Stomach (tissue), 9 donors: Measurements from ENCODE around the gene PELO. TPM values are rescaled to one million over a fixed set of nuclear protein-coding genes. Genes with fewer than 3 reads are reported as not detected.

Source experiments
- DNase-seq, 2 donors: peaks; one replicate each; pipeline versions ENCODE4 v3.0.0 to v3.0.0-alpha.2; 2013 to 2019
- H3K27ac ChIP-seq, 5 donors: fragments of 200-600 bp in 4 of 5; sonication (generic) in 4 of 5; one replicate each; pipeline ENCODE4 v1.5.1; 2013 to 2019; ENCODE audit warnings: mild to moderate bottlenecking in 1 of 5, moderate library complexity in 1 of 5
- H3K27me3 ChIP-seq, 3 donors: fragments of 200-600 bp; sonication (generic); one replicate each; pipeline ENCODE4 v1.5.1; 2017 to 2019; ENCODE audit warnings: mixed run types in 1 of 3
- H3K36me3 ChIP-seq, 4 donors: fragments of 200-600 bp; sonication (generic); 1 replicate in 3 of 4; 2 replicates in 1 of 4; pipeline ENCODE4 v1.5.1; 2016 to 2019
- H3K4me1 ChIP-seq, 4 donors: fragments of 200-600 bp; sonication (generic); one replicate each; pipeline ENCODE4 v1.5.1; 2016 to 2019
- H3K4me3 ChIP-seq, 4 donors: fragments of 200-600 bp; sonication (generic) in 3 of 4; one replicate each; pipeline ENCODE4 v1.5.1; 2016 to 2019; ENCODE audit warnings: mild to moderate bottlenecking in 1 of 4
- H3K9me3 ChIP-seq, 4 donors: fragments of 200-600 bp; sonication (generic); one replicate each; pipeline ENCODE4 v1.5.1; 2016 to 2019
- EP300 ChIP-seq: sonication (generic); formaldehyde crosslinking; IDR thresholded peaks from one replicate; pipeline ENCODE4 v1.6.1; 2017; ENCODE audit warnings: antibody characterized with exemption
- POLR2A ChIP-seq, 4 donors: fragments of 450-650 bp; IDR thresholded peaks; one replicate each; pipeline ENCODE4 v1.6.1; 2016; ENCODE audit warnings: antibody characterized with exemption in 4 of 4, control low read depth in 2 of 4, mild to moderate bottlenecking in 1 of 4, moderate library complexity in 1 of 4
- POLR2AphosphoS5 ChIP-seq, 3 donors: sonication (generic); formaldehyde crosslinking; IDR thresholded peaks; one replicate each; pipeline ENCODE4 v1.6.1; 2016; ENCODE audit warnings: antibody characterized with exemption in 3 of 3
- WGBS, 5 donors: extraction: QIAGEN DNeasy Blood & Tissue Kit in 3 of 5; methylation state at CpG; one replicate each; pipeline versions ENCODE4 v1.1.5 to v1.1.7; 2013 to 2018; 5-methylcytosine and 5-hydroxymethylcytosine counted together
- intact Hi-C: fragments of 100-400 bp; cut with DNase I; formaldehyde crosslinking; loops from one replicate; pipeline ENCODE4 v1.15.1; 2023; ENCODE audit warnings: low total_unique reads
- polyA plus RNA-seq, 3 donors: library from polyadenylated mRNA; stranded (reverse); fragments of 200-250 nt; gene quantifications; one replicate each; pipeline ENCODE4 v1.2.3, GENCODE V29; 2013
- total RNA-seq, 5 donors: library from RNA; depleted of rRNA; stranded (reverse); fragments of >200 nt; gene quantifications; one replicate each; pipeline versions ENCODE4 v1.1.0 to v1.2.3, GENCODE V29; 2014 to 2016
- TF ChIP-seq, protein P1 (sequence below), 7 experiments: fragments of 450-650 bp in 4 of 7; fragments of 200-600 bp in 3 of 7; sonication (generic) in 3 of 7; IDR thresholded peaks; one replicate each; pipeline ENCODE4 v1.5.1; 2016 to 2019; ENCODE audit warnings: antibody characterized with exemption in 7 of 7, control low read depth in 2 of 7, mild to moderate bottlenecking in 1 of 7
- donor health status: healthy with polysubstance abuse.
- donor health status: Bipolar disorder and iron deficiency.
- donor health status: healthy.

Gene PELO
- total and polyA plus RNA-seq, 8 donors = 5.8 to 62.2 (median 12.5) TPM

DNA sequence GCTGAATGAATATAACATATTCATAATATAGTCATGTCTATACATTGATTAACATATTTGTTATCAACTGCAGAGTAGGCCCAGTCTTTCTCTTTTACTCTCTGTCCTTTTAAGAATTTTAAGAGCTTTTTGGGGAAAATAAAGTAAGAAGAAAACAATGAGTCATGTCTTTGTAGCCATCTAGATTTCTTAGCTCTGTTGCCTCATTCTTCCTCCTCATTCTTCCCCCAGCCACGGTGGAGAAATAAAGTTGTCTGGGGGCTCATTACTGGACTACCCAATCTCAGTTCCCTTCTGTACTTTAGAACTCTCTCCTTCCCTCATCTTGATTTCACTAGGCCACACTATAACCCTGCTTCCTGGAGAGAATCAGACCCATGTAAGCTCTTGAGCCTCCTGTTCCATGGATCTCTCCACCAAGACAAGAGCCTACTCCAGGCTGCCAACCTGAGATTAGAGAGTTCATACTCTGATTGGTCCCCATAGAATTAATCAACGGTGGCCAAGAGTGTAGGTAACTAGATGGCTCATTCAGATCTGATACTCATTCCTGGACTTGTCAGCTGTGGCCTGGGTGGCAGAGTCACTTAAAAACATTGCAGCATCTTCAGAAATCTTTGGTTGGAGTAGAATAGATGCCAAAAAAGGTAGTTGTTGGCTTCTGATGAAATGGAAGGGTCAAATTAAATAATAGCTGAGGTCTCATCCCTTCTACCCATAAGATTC is 44.2 kb downstream of the PELO start:
- peaks cover 0 to 8% (median 2%) of the 10 kb centered on the region in 4 donors for H3K4me1 ChIP-seq
- H3K27ac ChIP-seq = no peak overlapping the region
- intact Hi-C loops = no loop called here
- H3K9me3 ChIP-seq = peaks cover 0 to 5% (median 0%) of the 10 kb centered on the region in 4 donors
- WGBS, 5 donors = 67 to 84% (median 82%) methylated on average over 2 of the region's 2 CpGs
- TF ChIP-seq POLR2AphosphoS5 (IDR thresholded peaks at IDR 0.05) = no peak
- TF ChIP-seq, protein P1, sequence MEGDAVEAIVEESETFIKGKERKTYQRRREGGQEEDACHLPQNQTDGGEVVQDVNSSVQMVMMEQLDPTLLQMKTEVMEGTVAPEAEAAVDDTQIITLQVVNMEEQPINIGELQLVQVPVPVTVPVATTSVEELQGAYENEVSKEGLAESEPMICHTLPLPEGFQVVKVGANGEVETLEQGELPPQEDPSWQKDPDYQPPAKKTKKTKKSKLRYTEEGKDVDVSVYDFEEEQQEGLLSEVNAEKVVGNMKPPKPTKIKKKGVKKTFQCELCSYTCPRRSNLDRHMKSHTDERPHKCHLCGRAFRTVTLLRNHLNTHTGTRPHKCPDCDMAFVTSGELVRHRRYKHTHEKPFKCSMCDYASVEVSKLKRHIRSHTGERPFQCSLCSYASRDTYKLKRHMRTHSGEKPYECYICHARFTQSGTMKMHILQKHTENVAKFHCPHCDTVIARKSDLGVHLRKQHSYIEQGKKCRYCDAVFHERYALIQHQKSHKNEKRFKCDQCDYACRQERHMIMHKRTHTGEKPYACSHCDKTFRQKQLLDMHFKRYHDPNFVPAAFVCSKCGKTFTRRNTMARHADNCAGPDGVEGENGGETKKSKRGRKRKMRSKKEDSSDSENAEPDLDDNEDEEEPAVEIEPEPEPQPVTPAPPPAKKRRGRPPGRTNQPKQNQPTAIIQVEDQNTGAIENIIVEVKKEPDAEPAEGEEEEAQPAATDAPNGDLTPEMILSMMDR (IDR thresholded peaks at IDR 0.05) = no peak
- no peak for TF ChIP-seq EP300
- no peak for TF ChIP-seq POLR2A (IDR thresholded peaks at IDR 0.05)
- H3K36me3 ChIP-seq = no peaks in the 10 kb centered on the region
- no peak for DNase-seq
- H3K27me3 ChIP-seq = no peaks in the 10 kb centered on the region
- no peak overlapping the region for H3K4me3 ChIP-seq

GRCh38 chr5:52834320-52834719 is 46.6 kb downstream of the PELO start:
- WGBS, 5 donors = 70 to 89% (median 77%) methylated on average over 2 of the region's 2 CpGs
- Histone ChIP-seq H3K4me3 (no peak overlapping the region), H3K36me3 (no peaks in the 10 kb centered on the region), H3K27me3 (no peaks in the 10 kb centered on the region), H3K4me1 (peaks cover 0 to 18% (median 7%) of the 10 kb centered on the region in 4 donors), H3K27ac (no peak overlapping the region), H3K9me3 (no peaks in the 10 kb centered on the region)
- no peak for DNase-seq
- intact Hi-C loops = no loop called here
- TF ChIP-seq EP300 (no peak), POLR2AphosphoS5 (IDR thresholded peaks at IDR 0.05) (no peak), POLR2A (IDR thresholded peaks at IDR 0.05) (no peak)
- TF ChIP-seq, protein P1 (IDR thresholded peaks at IDR 0.05) = no peak

DNA sequence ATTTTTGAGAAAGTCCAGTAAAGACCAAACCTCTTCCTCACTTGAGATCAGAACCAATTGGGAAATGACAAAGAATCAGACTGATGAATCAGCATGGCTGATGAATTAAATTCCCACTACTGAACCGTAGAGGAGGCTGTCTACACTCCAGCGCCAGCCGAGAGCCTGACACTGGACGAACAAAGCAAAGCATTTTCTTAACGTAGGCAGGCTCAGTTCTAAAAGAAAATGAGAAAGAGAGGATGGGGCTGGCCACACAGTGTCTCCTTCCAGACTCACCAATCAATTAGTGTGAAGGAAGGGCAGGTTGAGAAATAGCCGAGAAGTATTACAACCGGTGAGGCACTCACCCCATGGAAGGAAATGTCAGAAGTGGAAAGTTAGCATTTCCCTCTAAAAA is 49.4 kb downstream of the PELO start:
- H3K27ac ChIP-seq = peak overlapping the region in 4 of 5 donors; percentile 45 to 77 (median 65)
- no peak overlapping the region for H3K4me3 ChIP-seq
- DNase-seq = peak in 1 of 2 donors; percentile 44
- no peaks in the 10 kb centered on the region for H3K36me3 ChIP-seq
- intact Hi-C loops = no loop called here
- no peaks in the 10 kb centered on the region for H3K27me3 ChIP-seq
- TF ChIP-seq POLR2A (IDR thresholded peaks at IDR 0.05) (no peak), POLR2AphosphoS5 (IDR thresholded peaks at IDR 0.05) (peak in 1 of 3 donors; percentile 35), EP300 (no peak)
- TF ChIP-seq, protein P1 (IDR thresholded peaks at IDR 0.05) = no peak
- H3K9me3 ChIP-seq = no peaks in the 10 kb centered on the region
- WGBS, 5 donors = 63 to 82% (median 76%) methylated on average over 7 of the region's 7 CpGs
- H3K4me1 ChIP-seq = peaks cover 0 to 34% (median 9%) of the 10 kb centered on the region in 4 donors

Other genes starting within 250 kb of the PELO start
- gene ITGA1, start within 50 bp of the PELO start, total RNA-seq = 100 to 1,000 TPM in 3 of 5 donors, 10 to 100 TPM in 2; 71.4 to 507 (median 145) TPM
- gene ITGA1, start within 50 bp of the PELO start, polyA plus RNA-seq = 10 to 100 TPM in 1 of 3 donors, 1 to 10 TPM in 2; 2.7 to 11.9 (median 2.9) TPM
- 1 to 10 TPM in 4 of 5 donors, under 1 TPM in 1; 0.58 to 8.3 (median 2.9) TPM for gene ITGA2, start 201.4 kb downstream of the PELO start, total RNA-seq
- 1 to 10 TPM in 2 of 3 donors, under 1 TPM in 1; 0.61 to 3.7 (median 3.7) TPM for gene ITGA2, start 201.4 kb downstream of the PELO start, polyA plus RNA-seq